ENCODE results near the gene PCNX2.

Gene PCNX2

DNA sequence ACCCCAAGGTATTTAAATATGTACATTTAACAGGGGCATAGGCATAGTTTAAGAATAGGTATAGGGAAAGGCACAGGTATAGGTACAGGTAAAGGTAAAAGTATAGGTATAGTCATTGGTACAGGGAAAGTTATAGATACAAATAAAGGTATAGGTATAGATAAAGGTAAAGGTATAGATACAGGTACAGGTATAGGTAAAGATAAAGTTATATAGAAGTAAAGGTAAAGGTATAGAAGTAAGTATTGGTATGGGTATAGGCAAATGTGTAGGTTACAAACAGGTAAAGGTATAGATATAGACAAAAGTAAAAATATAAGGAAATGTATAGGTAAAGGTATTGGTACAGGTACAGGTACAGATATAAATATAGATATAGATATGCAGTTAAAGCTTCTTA lies 137.2 kb downstream of the PCNX2 start:
- TF ChIP-seq FOXM1 (IDR thresholded peaks at IDR 0.05; ENCODE audit: borderline replicate concordance, low read depth), result no peak

- TF ChIP-seq NFIC (IDR thresholded peaks at IDR 0.05), result no peak
- TF ChIP-seq USF1 (IDR thresholded peaks at IDR 0.05), result no peak
- TF ChIP-seq TCF12 (IDR thresholded peaks at IDR 0.05; ENCODE audit: low read depth), result no peak
- TF ChIP-seq, protein P1, sequence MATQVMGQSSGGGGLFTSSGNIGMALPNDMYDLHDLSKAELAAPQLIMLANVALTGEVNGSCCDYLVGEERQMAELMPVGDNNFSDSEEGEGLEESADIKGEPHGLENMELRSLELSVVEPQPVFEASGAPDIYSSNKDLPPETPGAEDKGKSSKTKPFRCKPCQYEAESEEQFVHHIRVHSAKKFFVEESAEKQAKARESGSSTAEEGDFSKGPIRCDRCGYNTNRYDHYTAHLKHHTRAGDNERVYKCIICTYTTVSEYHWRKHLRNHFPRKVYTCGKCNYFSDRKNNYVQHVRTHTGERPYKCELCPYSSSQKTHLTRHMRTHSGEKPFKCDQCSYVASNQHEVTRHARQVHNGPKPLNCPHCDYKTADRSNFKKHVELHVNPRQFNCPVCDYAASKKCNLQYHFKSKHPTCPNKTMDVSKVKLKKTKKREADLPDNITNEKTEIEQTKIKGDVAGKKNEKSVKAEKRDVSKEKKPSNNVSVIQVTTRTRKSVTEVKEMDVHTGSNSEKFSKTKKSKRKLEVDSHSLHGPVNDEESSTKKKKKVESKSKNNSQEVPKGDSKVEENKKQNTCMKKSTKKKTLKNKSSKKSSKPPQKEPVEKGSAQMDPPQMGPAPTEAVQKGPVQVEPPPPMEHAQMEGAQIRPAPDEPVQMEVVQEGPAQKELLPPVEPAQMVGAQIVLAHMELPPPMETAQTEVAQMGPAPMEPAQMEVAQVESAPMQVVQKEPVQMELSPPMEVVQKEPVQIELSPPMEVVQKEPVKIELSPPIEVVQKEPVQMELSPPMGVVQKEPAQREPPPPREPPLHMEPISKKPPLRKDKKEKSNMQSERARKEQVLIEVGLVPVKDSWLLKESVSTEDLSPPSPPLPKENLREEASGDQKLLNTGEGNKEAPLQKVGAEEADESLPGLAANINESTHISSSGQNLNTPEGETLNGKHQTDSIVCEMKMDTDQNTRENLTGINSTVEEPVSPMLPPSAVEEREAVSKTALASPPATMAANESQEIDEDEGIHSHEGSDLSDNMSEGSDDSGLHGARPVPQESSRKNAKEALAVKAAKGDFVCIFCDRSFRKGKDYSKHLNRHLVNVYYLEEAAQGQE (IDR thresholded peaks at IDR 0.05; ENCODE audit: low read depth), result no peak
These were observed 138.3 kb downstream of the PCNX2 start for GRCh38 chr1:233157245-233157644.

DNA sequence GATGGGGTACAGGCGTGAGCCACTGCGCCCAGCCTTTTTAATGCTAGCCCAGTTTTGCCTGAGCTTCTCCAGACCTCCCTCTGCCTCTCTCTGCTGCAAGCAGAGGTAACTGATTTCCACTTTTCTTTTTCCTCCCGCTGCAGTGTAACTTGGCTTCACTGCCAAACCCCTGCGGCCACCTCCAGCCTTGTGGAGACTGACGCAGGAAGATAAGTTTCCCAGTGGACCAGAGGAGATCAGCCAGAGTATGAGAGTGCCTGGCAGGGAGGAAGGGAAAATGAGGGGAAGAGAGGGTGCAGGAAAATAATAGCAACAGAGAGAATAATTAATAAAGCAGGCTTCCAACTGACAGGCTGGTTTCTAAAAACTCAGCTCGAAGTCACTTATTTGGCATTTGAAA lies 143.7 kb downstream of the PCNX2 start:
- TF ChIP-seq CEBPB (IDR thresholded peaks at IDR 0.05), result no peak
- no peak for TF ChIP-seq EP300 (IDR thresholded peaks at IDR 0.05; ENCODE audit: borderline replicate concordance)
- TF ChIP-seq, protein P2, sequence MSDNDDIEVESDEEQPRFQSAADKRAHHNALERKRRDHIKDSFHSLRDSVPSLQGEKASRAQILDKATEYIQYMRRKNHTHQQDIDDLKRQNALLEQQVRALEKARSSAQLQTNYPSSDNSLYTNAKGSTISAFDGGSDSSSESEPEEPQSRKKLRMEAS (IDR thresholded peaks at IDR 0.05), result no peak
- no peak for TF ChIP-seq RAD21 (IDR thresholded peaks at IDR 0.05; ENCODE audit: low read depth)
- TF ChIP-seq EGR1 (IDR thresholded peaks at IDR 0.05), result no peak
- TF ChIP-seq TEAD4 (IDR thresholded peaks at IDR 0.05), result no peak
- no peak for TF ChIP-seq NFIC (IDR thresholded peaks at IDR 0.05)
- no peak for TF ChIP-seq ZBTB7A (IDR thresholded peaks at IDR 0.05; ENCODE audit: low read depth)
- TF ChIP-seq FOXM1 (IDR thresholded peaks at IDR 0.05; ENCODE audit: borderline replicate concordance, low read depth), result no peak
- no peak for TF ChIP-seq TAF1 (IDR thresholded peaks at IDR 0.05; ENCODE audit: low read depth)
- no peak for TF ChIP-seq TCF12 (IDR thresholded peaks at IDR 0.05; ENCODE audit: low read depth)
- TF ChIP-seq, protein P1 (IDR thresholded peaks at IDR 0.05; ENCODE audit: low read depth), result no peak
- TF ChIP-seq USF1 (IDR thresholded peaks at IDR 0.05), result no peak
- TF ChIP-seq YY1 (IDR thresholded peaks at IDR 0.05; ENCODE audit: low read depth), result no peak
- no peak for TF ChIP-seq CREB1 (IDR thresholded peaks at IDR 0.05; ENCODE audit: low read depth)

- TF ChIP-seq USF1 (IDR thresholded peaks at IDR 0.05) (no peak), FOXM1 (IDR thresholded peaks at IDR 0.05; ENCODE audit: borderline replicate concordance, low read depth) (no peak)
These were observed 151.1 kb downstream of the PCNX2 start for GRCh38 chr1:233144434-233144833.

DNA sequence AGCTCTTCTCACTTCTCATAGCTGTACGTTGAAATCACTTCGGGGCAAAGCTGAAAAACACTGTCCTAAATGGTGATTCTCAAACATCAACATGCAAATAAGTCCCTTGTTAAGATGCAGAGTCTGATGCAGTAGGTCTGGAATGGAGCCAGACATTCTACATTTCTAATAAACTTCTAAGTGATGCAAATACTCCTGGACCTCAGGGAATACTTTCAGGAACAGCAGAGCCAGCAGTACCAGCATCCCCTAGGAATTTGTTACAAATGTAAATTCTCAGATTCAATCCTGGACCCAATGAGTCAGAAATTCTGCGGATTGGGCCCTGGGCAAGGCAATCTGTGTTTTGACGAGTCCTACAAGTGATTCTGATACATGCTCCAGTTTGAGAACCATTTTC lies 152.3 kb downstream of the PCNX2 start:
- no peak for TF ChIP-seq ZBTB7A (IDR thresholded peaks at IDR 0.05; ENCODE audit: low read depth)
- TF ChIP-seq, protein P1 (IDR thresholded peaks at IDR 0.05; ENCODE audit: low read depth), result no peak
- no peak for TF ChIP-seq CREB1 (IDR thresholded peaks at IDR 0.05; ENCODE audit: low read depth)
- TF ChIP-seq CEBPB (IDR thresholded peaks at IDR 0.05), result no peak
- TF ChIP-seq NFIC (IDR thresholded peaks at IDR 0.05), result no peak
- no peak for TF ChIP-seq YY1 (IDR thresholded peaks at IDR 0.05; ENCODE audit: low read depth)
- TF ChIP-seq EP300 (IDR thresholded peaks at IDR 0.05; ENCODE audit: borderline replicate concordance), result no peak
- no peak for TF ChIP-seq TEAD4 (IDR thresholded peaks at IDR 0.05)
- no peak for TF ChIP-seq EGR1 (IDR thresholded peaks at IDR 0.05)
- TF ChIP-seq, protein P2 (IDR thresholded peaks at IDR 0.05), result no peak
- no peak for TF ChIP-seq RAD21 (IDR thresholded peaks at IDR 0.05; ENCODE audit: low read depth)
- no peak for TF ChIP-seq TAF1 (IDR thresholded peaks at IDR 0.05; ENCODE audit: low read depth)
- no peak for TF ChIP-seq FOXM1 (IDR thresholded peaks at IDR 0.05; ENCODE audit: borderline replicate concordance, low read depth)
- TF ChIP-seq TCF12 (IDR thresholded peaks at IDR 0.05; ENCODE audit: low read depth), result no peak
- TF ChIP-seq USF1 (IDR thresholded peaks at IDR 0.05), result no peak
